ENCODE data around the gene RFX3.

- TF ChIP-seq CTCF (conservative IDR thresholded peaks at IDR 0.05; ENCODE audit: low read depth, low read length) (no peak), EZH2phosphoT487 (IDR thresholded peaks at IDR 0.05; ENCODE audit: borderline replicate concordance, low read length) (no peak)
These were observed 50.3 kb downstream of the RFX3 start for GRCh38 chr9:3475300-3476020.
